Activated CD8-positive, alpha-beta memory T cell treated with anti-CD3 and anti-CD28 coated beads for 36 hours (primary cell): ENCODE results near the gene NIT1. TPM values are rescaled to one million over a fixed set of nuclear protein-coding genes. Genes with fewer than 3 reads are reported as not detected.

Experiments
- CTCF ChIA-PET: fragments of 350-600 bp; sonication (Branson Sonifier 250); formaldehyde crosslinking; loops from one replicate; lab custom pipeline; 2021; ENCODE audit warnings: antibody characterized with exemption; lab: Charles Lee
- POLR2A ChIA-PET: fragments of 350-600 bp; sonication (Branson Sonifier 250); formaldehyde crosslinking; loops from one replicate; lab custom pipeline; 2021; ENCODE audit warnings: antibody characterized with exemption; lab: Charles Lee
- total RNA-seq, 2 experiments: library from RNA; stranded (reverse); gene quantifications; one replicate each; pipeline ENCODE4 v1.2.3, GENCODE V29; 2021

Gene NIT1
- total RNA-seq, 2 experiments from 2014 or later, result 38.6 to 40.3 TPM

GRCh38 chr1:161159087-161159912, 41.4 kb downstream of the NIT1 start, which contains the start of gene USP21:
USP21 (plus strand) TSS chr1:161159500; CDS start chr1:161160641, 1,141 bp downstream.
- ChIA-PET CTCF (interaction anchor here (1.5 kb wide), 1 partner anchor 10 kb away, joined by 4 read pairs; no protein-coding TSS in a partner anchor), POLR2A (no interaction called here)

GRCh38 chr1:161159913-161160243, 42.0 kb downstream of the NIT1 start:
- CTCF ChIA-PET, result interaction anchor here (1.5 kb wide), 1 partner anchor 9 kb away, joined by 4 read pairs; no protein-coding TSS in a partner anchor
- POLR2A ChIA-PET, result no interaction called here

GRCh38 chr1:161160671-161161145, 42.8 kb downstream of the NIT1 start:
- CTCF ChIA-PET, result interaction anchor here (0.6 kb wide), 1 partner anchor 223 kb away, joined by 3 read pairs; no protein-coding TSS in a partner anchor
- POLR2A ChIA-PET, result interaction anchor here (0.6 kb wide), 1 partner anchor 69 kb away, joined by 7 read pairs; no protein-coding TSS in a partner anchor

- ChIA-PET CTCF (interaction anchor here (1.7 kb wide), 1 partner anchor 10 kb away, joined by 4 read pairs; no protein-coding TSS in a partner anchor), POLR2A (interaction anchor here (0.6 kb wide), 2 partner anchors 24 to 68 kb away, joined by 6 to 7 read pairs; no protein-coding TSS in a partner anchor)
Measured at GRCh38 chr1:161161652-161162051, 43.7 kb downstream of the NIT1 start.

- ChIA-PET CTCF (interaction anchor here (1.7 kb wide), 1 partner anchor 10 kb away, joined by 4 read pairs; no protein-coding TSS in a partner anchor), POLR2A (interaction anchor here (0.6 kb wide), 2 partner anchors 15 to 23 kb away, joined by 4 to 6 read pairs; no protein-coding TSS in a partner anchor)
Measured at GRCh38 chr1:161162052-161162451, 44.1 kb downstream of the NIT1 start.

- ChIA-PET CTCF (interaction anchor here (1.7 kb wide), 1 partner anchor 9 kb away, joined by 4 read pairs; no protein-coding TSS in a partner anchor), POLR2A (interaction anchor here (0.6 kb wide), 1 partner anchor 15 kb away, joined by 4 read pairs; no protein-coding TSS in a partner anchor)
Measured at GRCh38 chr1:161162806-161163205, 44.9 kb downstream of the NIT1 start.

- ChIA-PET POLR2A (no interaction called here), CTCF (no interaction called here)
Measured at GRCh38 chr1:161163793-161164192, 45.9 kb downstream of the NIT1 start.

- ChIA-PET POLR2A (interaction anchor here (1.0 to 2.6 kb wide), 5 partner anchors 8 to 442 kb away, joined by 3 to 21 read pairs (median 4); partner anchors contain the start of genes NDUFS2, NIT1, PFDN2 and UFC1), CTCF (interaction anchor here (1.1 to 2.7 kb wide), 11 partner anchors 8 to 217 kb away, joined by 3 to 16 read pairs (median 5); partner anchors contain the start of genes B4GALT3, DEDD, NIT1 and PFDN2)
Measured at GRCh38 chr1:161164901-161165610, 47.2 kb downstream of the NIT1 start.

GRCh38 chr1:161165742-161166668, 48.1 kb downstream of the NIT1 start, which contains the start of gene PPOX:
PPOX (plus strand) TSS chr1:161166426; CDS start chr1:161166848, 422 bp downstream.
- ChIA-PET CTCF (interaction anchor here (1.1 to 2.7 kb wide), 13 partner anchors 8 to 216 kb away, joined by 3 to 16 read pairs (median 5); partner anchors contain the start of genes B4GALT3, DEDD, NIT1 and PFDN2), POLR2A (interaction anchor here (0.5 to 2.6 kb wide), 10 partner anchors 8 to 443 kb away, joined by 3 to 21 read pairs (median 4); partner anchors contain the start of genes NDUFS2, NIT1, PFDN2 and TOMM40L)

GRCh38 chr1:161166669-161167548, 49.0 kb downstream of the NIT1 start:
- CTCF ChIA-PET, result interaction anchor here (0.6 to 2.7 kb wide), 15 partner anchors 9 to 273 kb away, joined by 3 to 16 read pairs (median 5); partner anchors contain the start of genes B4GALT3, DEDD, NDUFS2 and NIT1

GRCh38 chr1:161168906-161169305, 51.0 kb downstream of the NIT1 start:
- POLR2A ChIA-PET, result no interaction called here
- CTCF ChIA-PET, result interaction anchor here (0.6 to 1.4 kb wide), 3 partner anchors 10 to 72 kb away, joined by 3 to 5 read pairs (median 4); partner anchors contain the start of genes UFC1 and USP21

More at GRCh38 chr1:161166669-161167548, 49.0 kb downstream of the NIT1 start:
- POLR2A ChIA-PET, result interaction anchor here (0.5 to 2.6 kb wide), 10 partner anchors 8 to 59 kb away, joined by 3 to 21 read pairs (median 4); partner anchors contain the start of genes NDUFS2, NIT1, PFDN2 and TOMM40L

Other genes starting within 250 kb of the NIT1 start
- not detected for gene ITLN1, start 232.9 kb upstream of the NIT1 start, total RNA-seq
- not detected for gene ITLN2, start 163.3 kb upstream of the NIT1 start, total RNA-seq
- gene F11R, start 97.0 kb upstream of the NIT1 start, total RNA-seq, result 10 to 100 TPM in 1 of 2 experiments, 1 to 10 TPM in 1; 8.6 to 11.5 TPM
- 10 to 100 TPM; 40.9 to 43.2 TPM for gene TSTD1, start 79.1 kb upstream of the NIT1 start, total RNA-seq
- gene USF1, start 72.1 kb upstream of the NIT1 start, total RNA-seq, result 10 to 100 TPM; 58.4 to 63.8 TPM
- 100 to 1,000 TPM; 149 TPM for gene ARHGAP30, start 48.2 kb upstream of the NIT1 start, total RNA-seq
- under 1 TPM in 1 of 2 experiments, not detected in 1; 0.08 TPM for gene NECTIN4, start 28.5 kb upstream of the NIT1 start, total RNA-seq
- gene KLHDC9, start 19.7 kb upstream of the NIT1 start, total RNA-seq, result under 1 TPM; 0.38 to 0.53 TPM
- 100 to 1,000 TPM; 148 to 159 TPM for gene PFDN2, start 68 bp upstream of the NIT1 start, total RNA-seq
- gene DEDD, start 14.6 kb downstream of the NIT1 start, total RNA-seq, result 10 to 100 TPM; 42.4 to 42.7 TPM
- 10 to 100 TPM; 99.0 to 99.9 TPM for gene UFC1, start 35.9 kb downstream of the NIT1 start, total RNA-seq
- gene USP21, start 41.4 kb downstream of the NIT1 start, total RNA-seq, result 10 to 100 TPM; 23.4 to 25.3 TPM
- gene PPOX, start 48.3 kb downstream of the NIT1 start, total RNA-seq, result 10 to 100 TPM; 23.1 to 24.1 TPM
- 10 to 100 TPM; 56.4 to 58.9 TPM for gene B4GALT3, start 59.4 kb downstream of the NIT1 start, total RNA-seq
- gene ADAMTS4, start 80.9 kb downstream of the NIT1 start, total RNA-seq, result under 1 TPM; 0.27 to 0.69 TPM
- 10 to 100 TPM; 87.3 to 88.8 TPM for gene NDUFS2, start 84.3 kb downstream of the NIT1 start, total RNA-seq
- 1 to 10 TPM in 1 of 2 experiments, under 1 TPM in 1; 0.95 to 1.1 TPM for gene FCER1G, start 97.2 kb downstream of the NIT1 start, total RNA-seq
- not detected for gene APOA2, start 105.5 kb downstream of the NIT1 start, total RNA-seq
- gene TOMM40L, start 108.0 kb downstream of the NIT1 start, total RNA-seq, result 10 to 100 TPM; 23.7 to 25.1 TPM
- not detected for gene NR1I3, start 120.1 kb downstream of the NIT1 start, total RNA-seq
- gene PCP4L1, start 140.6 kb downstream of the NIT1 start, total RNA-seq, result under 1 TPM in 1 of 2 experiments, not detected in 1; 0.13 TPM
- gene MPZ, start 191.9 kb downstream of the NIT1 start, total RNA-seq, result 1 to 10 TPM; 2.3 to 2.6 TPM
- gene SDHC, start 196.3 kb downstream of the NIT1 start, total RNA-seq, result 100 to 1,000 TPM; 211 to 218 TPM
- gene CFAP126, start 249.8 kb downstream of the NIT1 start, total RNA-seq, result not detected